Lower leg skin (tissue), 4 donors: Measurements from ENCODE around the gene MRPL58. TPM values are rescaled to one million over a fixed set of nuclear protein-coding genes. Genes with fewer than 3 reads are reported as not detected.
A peak's percentile ranks its signal among the peaks of the same experiment; 100 is the strongest.
"Not testable (repeated sequence)": the region's sequence is repeated elsewhere in the genome, so short reads cannot be mapped to it uniquely, and the experiment has no call there.

Experiments
- DNase-seq, 2 donors: peaks; one replicate each; pipeline ENCODE4 v3.0.0-alpha.2; 2019; ENCODE audit warnings: low spot score in 2 of 2
- H3K4me3 ChIP-seq: fragments of 200-600 bp; sonication (generic); 2 replicates; pipeline ENCODE4 v1.5.1; 2017; ENCODE audit warnings: mild to moderate bottlenecking, low read depth; ENCODE audit not compliant: poor library complexity, severe bottlenecking
- POLR2A ChIP-seq, 2 donors: fragments of 450-650 bp; IDR thresholded peaks; one replicate each; pipeline ENCODE4 v1.6.1; 2016 to 2017; ENCODE audit warnings: antibody characterized with exemption in 2 of 2, mild to moderate bottlenecking in 1 of 2, moderate library complexity in 1 of 2
- WGBS, 2 donors: methylation state at CpG; one replicate each; pipeline ENCODE4 v1.1.5; 2018; 5-methylcytosine and 5-hydroxymethylcytosine counted together
- intact Hi-C: fragments of 100-400 bp; cut with DNase I; formaldehyde crosslinking; loops from one replicate; pipeline ENCODE4 v1.15.0; 2023; ENCODE audit warnings: low total_unique reads
- total RNA-seq, 4 donors: library from RNA; depleted of rRNA; stranded (reverse); fragments of >200 nt; gene quantifications; one replicate each; pipeline ENCODE4 v1.1.0, GENCODE V29; 2016
- TF ChIP-seq, protein P1 (sequence below), 3 donors: fragments of 450-650 bp; IDR thresholded peaks; one replicate each; pipeline ENCODE4 v1.5.1; 2016; ENCODE audit warnings: antibody characterized with exemption in 3 of 3, mild to moderate bottlenecking in 3 of 3, moderate library complexity in 2 of 3

Gene MRPL58
- total RNA-seq, 4 donors from 2014 or later, result 48.6 to 76.4 (median 58.8) TPM

- peak overlapping the region; percentile 36 for H3K4me3 ChIP-seq
- TF ChIP-seq, protein P1, sequence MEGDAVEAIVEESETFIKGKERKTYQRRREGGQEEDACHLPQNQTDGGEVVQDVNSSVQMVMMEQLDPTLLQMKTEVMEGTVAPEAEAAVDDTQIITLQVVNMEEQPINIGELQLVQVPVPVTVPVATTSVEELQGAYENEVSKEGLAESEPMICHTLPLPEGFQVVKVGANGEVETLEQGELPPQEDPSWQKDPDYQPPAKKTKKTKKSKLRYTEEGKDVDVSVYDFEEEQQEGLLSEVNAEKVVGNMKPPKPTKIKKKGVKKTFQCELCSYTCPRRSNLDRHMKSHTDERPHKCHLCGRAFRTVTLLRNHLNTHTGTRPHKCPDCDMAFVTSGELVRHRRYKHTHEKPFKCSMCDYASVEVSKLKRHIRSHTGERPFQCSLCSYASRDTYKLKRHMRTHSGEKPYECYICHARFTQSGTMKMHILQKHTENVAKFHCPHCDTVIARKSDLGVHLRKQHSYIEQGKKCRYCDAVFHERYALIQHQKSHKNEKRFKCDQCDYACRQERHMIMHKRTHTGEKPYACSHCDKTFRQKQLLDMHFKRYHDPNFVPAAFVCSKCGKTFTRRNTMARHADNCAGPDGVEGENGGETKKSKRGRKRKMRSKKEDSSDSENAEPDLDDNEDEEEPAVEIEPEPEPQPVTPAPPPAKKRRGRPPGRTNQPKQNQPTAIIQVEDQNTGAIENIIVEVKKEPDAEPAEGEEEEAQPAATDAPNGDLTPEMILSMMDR (IDR thresholded peaks at IDR 0.05), result peak in 1 of 3 donors; percentile 37
- TF ChIP-seq POLR2A (IDR thresholded peaks at IDR 0.05), result no peak
- 1% methylated on average over 37 to 54 of the region's 61 CpGs for WGBS, 2 donors
- intact Hi-C loops, result no loop called here
- DNase-seq, result peak in 1 of 2 donors; percentile 94
Observed at GRCh38 chr17:74981979-74982662, 30.3 kb upstream of the MRPL58 start.

- 29 to 41% methylated on average over 10 to 14 of the region's 14 CpGs for WGBS, 2 donors
- intact Hi-C loops, DNase-seq: not testable (repeated sequence)
Observed at GRCh38 chr17:74982663-74983313, 29.7 kb upstream of the MRPL58 start.

DNA sequence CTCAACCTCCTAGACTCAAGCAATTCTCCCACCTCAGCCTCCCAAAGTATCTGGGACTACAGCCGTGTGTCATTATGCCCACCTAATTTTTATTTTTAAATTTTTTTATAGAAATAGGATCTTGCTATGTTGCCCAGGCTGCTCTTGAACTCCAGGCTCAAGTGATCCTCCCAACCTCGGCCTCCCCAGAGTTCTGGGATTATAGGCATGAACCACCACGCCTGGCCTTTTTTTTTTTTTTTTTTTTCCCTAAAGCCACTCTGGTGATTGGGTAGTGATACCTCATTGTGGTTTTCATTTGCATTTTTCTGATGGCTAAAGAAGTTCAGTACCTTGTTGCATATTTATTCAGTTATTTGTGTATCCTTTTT lies 26.3 kb upstream of the MRPL58 start:
- H3K4me3 ChIP-seq, result no peak overlapping the region
- DNase-seq, result no peak
- WGBS, 2 donors, result 92 to 93% methylated on average over 3 of the region's 3 CpGs
- intact Hi-C loops, result no loop called here
- TF ChIP-seq POLR2A (IDR thresholded peaks at IDR 0.05), result no peak
- TF ChIP-seq, protein P1 (IDR thresholded peaks at IDR 0.05), result no peak

More at GRCh38 chr17:74982663-74983313, 29.7 kb upstream of the MRPL58 start:
- H3K4me3 ChIP-seq, result peak overlapping the region; percentile 36

- intact Hi-C loops, result no loop called here
- DNase-seq, result peak; percentile 97 to 99
- WGBS, 2 donors, result 0% methylated on average over 38 of the region's 51 CpGs
- TF ChIP-seq, protein P1 (IDR thresholded peaks at IDR 0.05), result no peak
- TF ChIP-seq POLR2A (IDR thresholded peaks at IDR 0.05), result peak in 1 of 2 donors; percentile 76
- H3K4me3 ChIP-seq, result peak within 1 kb of the TSS; percentile 76
Observed at GRCh38 chr17:74987418-74987908, 25.0 kb upstream of the MRPL58 start, which contains the start of gene CDR2L. Gene CDR2L (plus strand): TSS chr17:74987632. CDS start chr17:74988044, 412 bp downstream.

- intact Hi-C loops, result no loop called here
- TF ChIP-seq, protein P1 (IDR thresholded peaks at IDR 0.05), result no peak
- TF ChIP-seq POLR2A (IDR thresholded peaks at IDR 0.05), result no peak
Observed at GRCh38 chr17:74987909-74988711, 24.4 kb upstream of the MRPL58 start.

More at GRCh38 chr17:74987909-74988711, 24.4 kb upstream of the MRPL58 start:
- 1 to 2% methylated on average over 29 to 44 of the region's 76 CpGs for WGBS, 2 donors
- DNase-seq, result peak; percentile 71 to 97
- H3K4me3 ChIP-seq, result peak overlapping the region; percentile 76
